ENCODE data around the gene PRDM15. TPM values are rescaled to one million over a fixed set of nuclear protein-coding genes. Genes with fewer than 3 reads are reported as not detected.

The PRDM15 gene
- total and polyA plus RNA-seq, 5 donors from 2014 or later, result 0.75 to 13.2 (median 1.7) TPM

- H3K36me3 Mint-ChIP-seq, result peaks cover 19% of the 10 kb centered on the region
- ATAC-seq (ENCODE audit: low read depth in 2 of 2) (no peak), DNase-seq (no peak)
- H3K27me3 ChIP-seq (ENCODE audit: control insufficient read depth, insufficient read depth, low read length), result no peaks in the 10 kb centered on the region
- H3K27ac Mint-ChIP-seq, result no peak overlapping the region
- H3K4me1 ChIP-seq (ENCODE audit: control insufficient read depth, insufficient read depth, low read length, poor library complexity, severe bottlenecking), result peaks cover 20% of the 10 kb centered on the region
- peaks cover 0 to under 1% (median 0%) of the 10 kb centered on the region in 7 donors for H3K9me3 Mint-ChIP-seq
- H3K4me3 ChIP-seq (ENCODE audit: low read depth, low read length), result no peak overlapping the region
- H3K4me3 Mint-ChIP-seq, result no peak overlapping the region
- H3K9me3 ChIP-seq (ENCODE audit: control insufficient read depth in 2 of 2, low read length in 2 of 2), result no peaks in the 10 kb centered on the region
- H3K27me3 Mint-ChIP-seq, result no peaks in the 10 kb centered on the region
- peaks cover 5 to 41% (median 22%) of the 10 kb centered on the region in 4 donors for H3K4me1 Mint-ChIP-seq
- no peaks in the 10 kb centered on the region for H3K36me3 ChIP-seq (ENCODE audit: control insufficient read depth, insufficient read depth, low read length)
- H3K27ac ChIP-seq (ENCODE audit: insufficient read depth, low read length, poor library complexity, severe bottlenecking), result no peak overlapping the region
Measured at GRCh38 chr21:41874611-41875010, 4.5 kb downstream of the PRDM15 start.

GRCh38 chr21:41873426-41873825 is 5.7 kb downstream of the PRDM15 start:
- Histone ChIP-seq H3K27ac (ENCODE audit: insufficient read depth, low read length, poor library complexity, severe bottlenecking) (no peak overlapping the region), H3K4me3 (ENCODE audit: low read depth, low read length) (no peak overlapping the region), H3K9me3 (ENCODE audit: control insufficient read depth in 2 of 2, low read length in 2 of 2) (no peaks in the 10 kb centered on the region), H3K36me3 (ENCODE audit: control insufficient read depth, insufficient read depth, low read length) (no peaks in the 10 kb centered on the region), H3K27me3 (ENCODE audit: control insufficient read depth, insufficient read depth, low read length) (no peaks in the 10 kb centered on the region), H3K4me1 (ENCODE audit: control insufficient read depth, insufficient read depth, low read length, poor library complexity, severe bottlenecking) (peaks cover 18% of the 10 kb centered on the region)
- no peaks in the 10 kb centered on the region for H3K9me3 Mint-ChIP-seq
- no peaks in the 10 kb centered on the region for H3K27me3 Mint-ChIP-seq
- peak overlapping the region in 1 of 4 donors; percentile 36 for H3K4me3 Mint-ChIP-seq
- no peak for DNase-seq
- ATAC-seq (ENCODE audit: low read depth in 2 of 2), result no peak
- H3K36me3 Mint-ChIP-seq, result peaks cover 19% of the 10 kb centered on the region
- peaks cover 5 to 41% (median 24%) of the 10 kb centered on the region in 4 donors for H3K4me1 Mint-ChIP-seq
- H3K27ac Mint-ChIP-seq, result peak overlapping the region in 1 of 3 donors; percentile 59

GRCh38 chr21:41873005-41873404 is 6.1 kb downstream of the PRDM15 start:
- Histone ChIP-seq H3K27me3 (ENCODE audit: control insufficient read depth, insufficient read depth, low read length) (no peaks in the 10 kb centered on the region), H3K4me1 (ENCODE audit: control insufficient read depth, insufficient read depth, low read length, poor library complexity, severe bottlenecking) (peaks cover 14% of the 10 kb centered on the region), H3K27ac (ENCODE audit: insufficient read depth, low read length, poor library complexity, severe bottlenecking) (no peak overlapping the region), H3K9me3 (ENCODE audit: control insufficient read depth in 2 of 2, low read length in 2 of 2) (no peaks in the 10 kb centered on the region), H3K36me3 (ENCODE audit: control insufficient read depth, insufficient read depth, low read length) (no peaks in the 10 kb centered on the region), H3K4me3 (ENCODE audit: low read depth, low read length) (no peak overlapping the region)
- peak overlapping the region in 1 of 4 donors; percentile 36 for H3K4me3 Mint-ChIP-seq
- no peaks in the 10 kb centered on the region for H3K9me3 Mint-ChIP-seq
- H3K4me1 Mint-ChIP-seq, result peaks cover 5 to 41% (median 23%) of the 10 kb centered on the region in 4 donors
- DNase-seq (no peak), ATAC-seq (ENCODE audit: low read depth in 2 of 2) (no peak)
- peaks cover 19% of the 10 kb centered on the region for H3K36me3 Mint-ChIP-seq
- H3K27me3 Mint-ChIP-seq, result no peaks in the 10 kb centered on the region
- H3K27ac Mint-ChIP-seq, result no peak overlapping the region

GRCh38 chr21:41871293-41872030 is 7.7 kb downstream of the PRDM15 start:
- ATAC-seq (ENCODE audit: low read depth in 2 of 2) (no peak), DNase-seq (no peak)
- Histone ChIP-seq H3K27ac (ENCODE audit: insufficient read depth, low read length, poor library complexity, severe bottlenecking) (no peak overlapping the region), H3K4me3 (ENCODE audit: low read depth, low read length) (no peak overlapping the region), H3K36me3 (ENCODE audit: control insufficient read depth, insufficient read depth, low read length) (no peaks in the 10 kb centered on the region), H3K27me3 (ENCODE audit: control insufficient read depth, insufficient read depth, low read length) (no peaks in the 10 kb centered on the region), H3K9me3 (ENCODE audit: control insufficient read depth in 2 of 2, low read length in 2 of 2) (no peaks in the 10 kb centered on the region), H3K4me1 (ENCODE audit: control insufficient read depth, insufficient read depth, low read length, poor library complexity, severe bottlenecking) (no peaks in the 10 kb centered on the region)
- Mint-ChIP-seq H3K9me3 (no peaks in the 10 kb centered on the region), H3K36me3 (peaks cover 19% of the 10 kb centered on the region), H3K4me3 (no peak overlapping the region), H3K27ac (peak overlapping the region in 2 of 3 donors; percentile 60 to 65), H3K4me1 (peaks cover 0 to 34% (median 16%) of the 10 kb centered on the region in 4 donors), H3K27me3 (no peaks in the 10 kb centered on the region)

GRCh38 chr21:41869771-41870170 is 9.4 kb downstream of the PRDM15 start:
- Histone ChIP-seq H3K27me3 (ENCODE audit: control insufficient read depth, insufficient read depth, low read length) (no peaks in the 10 kb centered on the region), H3K9me3 (ENCODE audit: control insufficient read depth in 2 of 2, low read length in 2 of 2) (no peaks in the 10 kb centered on the region), H3K4me1 (ENCODE audit: control insufficient read depth, insufficient read depth, low read length, poor library complexity, severe bottlenecking) (no peaks in the 10 kb centered on the region), H3K4me3 (ENCODE audit: low read depth, low read length) (no peak overlapping the region), H3K27ac (ENCODE audit: insufficient read depth, low read length, poor library complexity, severe bottlenecking) (no peak overlapping the region), H3K36me3 (ENCODE audit: control insufficient read depth, insufficient read depth, low read length) (no peaks in the 10 kb centered on the region)
- no peak overlapping the region for H3K4me3 Mint-ChIP-seq
- peaks cover 0 to 1% (median 0%) of the 10 kb centered on the region in 7 donors for H3K9me3 Mint-ChIP-seq
- peaks cover 19% of the 10 kb centered on the region for H3K36me3 Mint-ChIP-seq
- DNase-seq (no peak), ATAC-seq (ENCODE audit: low read depth in 2 of 2) (no peak)
- H3K4me1 Mint-ChIP-seq, result peaks cover 5 to 34% (median 18%) of the 10 kb centered on the region in 4 donors
- H3K27ac Mint-ChIP-seq, result no peak overlapping the region
- H3K27me3 Mint-ChIP-seq, result no peaks in the 10 kb centered on the region

- Mint-ChIP-seq H3K27ac (no peak overlapping the region), H3K4me3 (no peak overlapping the region)
- H3K4me1 ChIP-seq (ENCODE audit: control insufficient read depth, insufficient read depth, low read length, poor library complexity, severe bottlenecking), result no peaks in the 10 kb centered on the region
Measured at GRCh38 chr21:41868062-41868710, 11.0 kb downstream of the PRDM15 start.

GRCh38 chr21:41867313-41867712 is 11.8 kb downstream of the PRDM15 start:
- Histone ChIP-seq H3K4me1 (ENCODE audit: control insufficient read depth, insufficient read depth, low read length, poor library complexity, severe bottlenecking) (no peaks in the 10 kb centered on the region), H3K9me3 (ENCODE audit: control insufficient read depth in 2 of 2, low read length in 2 of 2) (no peaks in the 10 kb centered on the region), H3K4me3 (ENCODE audit: low read depth, low read length) (no peak overlapping the region), H3K36me3 (ENCODE audit: control insufficient read depth, insufficient read depth, low read length) (no peaks in the 10 kb centered on the region), H3K27ac (ENCODE audit: insufficient read depth, low read length, poor library complexity, severe bottlenecking) (no peak overlapping the region), H3K27me3 (ENCODE audit: control insufficient read depth, insufficient read depth, low read length) (no peaks in the 10 kb centered on the region)
- Mint-ChIP-seq H3K9me3 (peaks cover 0 to 1% (median 0%) of the 10 kb centered on the region in 7 donors), H3K27me3 (no peaks in the 10 kb centered on the region), H3K4me3 (no peak overlapping the region), H3K36me3 (peaks cover 16% of the 10 kb centered on the region), H3K4me1 (peaks cover 11 to 40% (median 22%) of the 10 kb centered on the region in 4 donors), H3K27ac (no peak overlapping the region)
- no peak for DNase-seq
- ATAC-seq (ENCODE audit: low read depth in 2 of 2), result no peak

More at GRCh38 chr21:41868062-41868710, 11.0 kb downstream of the PRDM15 start:
- DNase-seq (no peak), ATAC-seq (ENCODE audit: low read depth in 2 of 2) (no peak)
- H3K4me3 ChIP-seq (ENCODE audit: low read depth, low read length), result no peak overlapping the region
- Mint-ChIP-seq H3K4me1 (peaks cover 9 to 40% (median 22%) of the 10 kb centered on the region in 4 donors), H3K27me3 (no peaks in the 10 kb centered on the region), H3K36me3 (peaks cover 16% of the 10 kb centered on the region), H3K9me3 (peaks cover 0 to 1% (median 0%) of the 10 kb centered on the region in 7 donors)
- H3K9me3 ChIP-seq (ENCODE audit: control insufficient read depth in 2 of 2, low read length in 2 of 2), result no peaks in the 10 kb centered on the region
- H3K36me3 ChIP-seq (ENCODE audit: control insufficient read depth, insufficient read depth, low read length), result no peaks in the 10 kb centered on the region
- H3K27me3 ChIP-seq (ENCODE audit: control insufficient read depth, insufficient read depth, low read length), result no peaks in the 10 kb centered on the region
- H3K27ac ChIP-seq (ENCODE audit: insufficient read depth, low read length, poor library complexity, severe bottlenecking), result no peak overlapping the region

Data from CD4-positive, CD25-positive, alpha-beta regulatory T cell (primary cell).